WTC11 (cell line): ENCODE results near the gene LUM. TPM values are rescaled to one million over a fixed set of nuclear protein-coding genes. Genes with fewer than 3 reads are reported as not detected.

Experiments
- ATAC-seq: fragments of 200-7000 bp; cut with Tn5 transposase; 2 replicates; pipeline ENCODE4 v1.10.0; 2021; ENCODE audit warnings: mild to moderate bottlenecking, moderate library complexity
- CTCF ChIA-PET: fragments of 300-600 bp; sonication (Branson Sonifier 250); formaldehyde crosslinking; loops from one replicate; lab custom pipeline; 2021; ENCODE audit warnings: antibody characterized with exemption; lab: Charles Lee
- POLR2A ChIA-PET: fragments of 350-600 bp; sonication (Branson Sonifier 250); formaldehyde crosslinking; loops from one replicate; lab custom pipeline; 2021; ENCODE audit warnings: antibody characterized with exemption; lab: Charles Lee
- DNase-seq: peaks from one replicate; pipeline ENCODE4 v3.0.0; 2021; ENCODE audit warnings: low spot score
- H3K27ac Mint-ChIP-seq: 2 replicates; pipeline ENCODE4 v1.8.0; 2021; ENCODE audit warnings: mixed read lengths
- H3K27me3 Mint-ChIP-seq: 2 replicates; pipeline ENCODE4 v1.8.0; 2021; ENCODE audit warnings: low read depth, mild to moderate bottlenecking, moderate library complexity, mixed read lengths
- H3K36me3 Mint-ChIP-seq: 2 replicates; pipeline ENCODE4 v1.8.0; 2021; ENCODE audit warnings: mixed read lengths
- H3K4me1 Mint-ChIP-seq: 2 replicates; pipeline ENCODE4 v1.8.0; 2022; ENCODE audit warnings: mixed read lengths
- H3K4me3 Mint-ChIP-seq: 2 replicates; pipeline ENCODE4 v1.8.0; 2021; ENCODE audit warnings: mild to moderate bottlenecking, moderate library complexity, mixed read lengths
- H3K9me3 Mint-ChIP-seq: 2 replicates; pipeline ENCODE4 v1.8.0; 2021; ENCODE audit warnings: mixed read lengths
- ATF1 ChIP-seq: sonication (generic); formaldehyde crosslinking; IDR thresholded peaks from 2 replicates; pipeline ENCODE4 v1.8.1; 2023; ENCODE audit warnings: mild to moderate bottlenecking, moderate library complexity, missing genetic modification reagents
- CREB1 ChIP-seq: sonication (generic); formaldehyde crosslinking; IDR thresholded peaks from 2 replicates; pipeline ENCODE4 v1.8.0; 2023; ENCODE audit warnings: mild to moderate bottlenecking, missing genetic modification reagents
- FOXJ3 ChIP-seq: sonication (generic); formaldehyde crosslinking; IDR thresholded peaks from 2 replicates; pipeline ENCODE4 v1.9.0; 2021; ENCODE audit warnings: missing genetic modification reagents, mild to moderate bottlenecking, borderline replicate concordance
- FOXK1 ChIP-seq: sonication (generic); formaldehyde crosslinking; IDR thresholded peaks from 2 replicates; pipeline ENCODE4 v1.8.0; 2022; ENCODE audit warnings: mild to moderate bottlenecking, moderate library complexity, missing genetic modification reagents
- FOXP1 ChIP-seq: sonication (generic); formaldehyde crosslinking; IDR thresholded peaks from 2 replicates; pipeline ENCODE4 v1.8.0; 2022; ENCODE audit warnings: missing genetic modification reagents, mild to moderate bottlenecking, moderate library complexity, borderline replicate concordance
- NFYB ChIP-seq: sonication (generic); formaldehyde crosslinking; conservative IDR thresholded peaks from 2 replicates; pipeline ENCODE4 v1.8.0; 2022; ENCODE audit warnings: low read depth, missing genetic modification reagents
- PRRX2 ChIP-seq: fragments of 250-450 bp; sonication (Bioruptor Pico); IDR thresholded peaks from 2 replicates; pipeline ENCODE4 v1.8.0; 2021; ENCODE audit warnings: mild to moderate bottlenecking
- SMAD3 ChIP-seq: sonication (generic); formaldehyde crosslinking; IDR thresholded peaks from 2 replicates; pipeline ENCODE4 v1.8.0; 2022; ENCODE audit warnings: missing genetic modification reagents, mild to moderate bottlenecking, borderline replicate concordance
- SP1 ChIP-seq: sonication (generic); formaldehyde crosslinking; conservative IDR thresholded peaks from 2 replicates; pipeline ENCODE4 v1.8.1; 2022; ENCODE audit warnings: missing genetic modification reagents
- TEAD4 ChIP-seq: sonication (generic); formaldehyde crosslinking; IDR thresholded peaks from 2 replicates; pipeline ENCODE4 v1.8.0; 2022; ENCODE audit warnings: mild to moderate bottlenecking, missing genetic modification reagents
- ZNF232 ChIP-seq: sonication (generic); formaldehyde crosslinking; IDR thresholded peaks from 2 replicates; pipeline ENCODE4 v1.8.0; 2022; ENCODE audit warnings: mild to moderate bottlenecking, missing genetic modification reagents
- ZNF396 ChIP-seq: fragments of 250-450 bp; sonication (Bioruptor Pico); IDR thresholded peaks from 2 replicates; pipeline ENCODE4 v1.8.0; 2021; ENCODE audit warnings: mild to moderate bottlenecking, moderate library complexity, borderline replicate concordance
- ZNF423 ChIP-seq: fragments of 250-450 bp; sonication (Bioruptor Pico); IDR thresholded peaks from 2 replicates; pipeline ENCODE4 v2.1.2; 2022; ENCODE audit warnings: mild to moderate bottlenecking, moderate library complexity
- total RNA-seq: library from RNA; stranded (reverse); gene quantifications from 3 replicates; pipeline ENCODE4 v1.2.3, GENCODE V29; 2021
- TF ChIP-seq, protein P1 (sequence below): sonication (generic); formaldehyde crosslinking; IDR thresholded peaks from 2 replicates; pipeline ENCODE4 v1.8.0; 2022; ENCODE audit warnings: mild to moderate bottlenecking, missing genetic modification reagents
- TF ChIP-seq, protein P2 (sequence below): sonication (generic); formaldehyde crosslinking; IDR thresholded peaks from 2 replicates; pipeline ENCODE4 v1.8.1; 2022; ENCODE audit warnings: low read depth, missing genetic modification reagents, borderline replicate concordance
- TF ChIP-seq, protein P3 (sequence below): sonication (generic); formaldehyde crosslinking; IDR thresholded peaks from 2 replicates; pipeline ENCODE4 v1.8.0; 2023; ENCODE audit warnings: missing genetic modification reagents, mild to moderate bottlenecking, borderline replicate concordance
- TF ChIP-seq, protein P4 (sequence below): sonication (generic); formaldehyde crosslinking; IDR thresholded peaks from 2 replicates; pipeline ENCODE4 v1.8.1; 2023; ENCODE audit warnings: mild to moderate bottlenecking, missing genetic modification reagents, moderate library complexity
- TF ChIP-seq, protein P5 (sequence below): sonication (generic); formaldehyde crosslinking; IDR thresholded peaks from 2 replicates; pipeline ENCODE4 v1.8.0; 2022; ENCODE audit warnings: mild to moderate bottlenecking, missing genetic modification reagents

LUM gene
- total RNA-seq, 1 experiment from 2014 or later = 0.28 TPM

DNA sequence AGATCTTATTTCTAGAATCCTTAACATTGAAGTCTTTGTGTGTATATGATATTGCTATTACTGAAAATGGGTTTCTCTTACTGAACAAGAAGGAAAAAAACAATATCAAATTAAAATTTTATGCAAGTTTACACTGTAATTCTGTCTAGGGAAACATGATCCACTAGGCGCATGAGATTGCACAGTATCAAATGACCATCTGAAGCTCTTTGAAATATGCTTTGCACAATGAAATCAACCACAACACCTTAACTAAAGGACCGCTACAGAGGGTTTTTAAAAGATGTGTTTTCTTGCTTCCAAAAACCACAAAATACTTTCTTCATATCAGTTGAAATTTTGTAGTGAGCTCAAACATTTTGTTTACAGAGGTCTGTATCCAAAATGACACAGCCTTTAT lies 38.4 kb downstream of the LUM start:
- POLR2A ChIA-PET = no interaction called here
- H3K36me3 Mint-ChIP-seq = no peaks in the 10 kb centered on the region

DNA sequence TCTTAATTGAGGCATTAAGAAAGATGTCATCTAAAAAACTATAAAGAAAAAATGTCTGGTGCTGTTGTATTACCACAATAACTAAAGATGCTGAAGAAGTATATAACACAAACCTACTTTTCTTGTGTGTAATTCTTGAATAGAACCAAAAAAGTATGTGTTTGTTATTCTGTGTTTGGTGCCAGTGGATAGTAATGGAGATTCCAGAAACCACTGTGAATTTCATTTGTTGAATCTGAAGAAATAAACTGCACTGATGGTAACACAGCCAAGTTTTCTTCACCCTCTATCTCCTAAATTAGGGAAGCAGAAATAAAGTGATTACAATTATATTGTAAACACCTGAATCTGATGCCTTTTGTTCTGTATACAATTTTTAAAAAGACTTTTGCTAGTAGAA lies 40.4 kb downstream of the LUM start:
- no peaks in the 10 kb centered on the region for H3K4me1 Mint-ChIP-seq
- ATAC-seq = no peak
- no peak for DNase-seq
- no peak overlapping the region for H3K4me3 Mint-ChIP-seq
- POLR2A ChIA-PET = no interaction called here
- H3K27me3 Mint-ChIP-seq = no peaks in the 10 kb centered on the region
- H3K36me3 Mint-ChIP-seq = no peaks in the 10 kb centered on the region
- CTCF ChIA-PET = no interaction called here
- H3K27ac Mint-ChIP-seq = no peak overlapping the region
- no peaks in the 10 kb centered on the region for H3K9me3 Mint-ChIP-seq
- TF ChIP-seq ATF1 (CRISPR knock-in tag) = no peak
- TF ChIP-seq ZNF423 = no peak
- TF ChIP-seq ZNF232 (CRISPR knock-in tag) = no peak
- TF ChIP-seq, protein P1, sequence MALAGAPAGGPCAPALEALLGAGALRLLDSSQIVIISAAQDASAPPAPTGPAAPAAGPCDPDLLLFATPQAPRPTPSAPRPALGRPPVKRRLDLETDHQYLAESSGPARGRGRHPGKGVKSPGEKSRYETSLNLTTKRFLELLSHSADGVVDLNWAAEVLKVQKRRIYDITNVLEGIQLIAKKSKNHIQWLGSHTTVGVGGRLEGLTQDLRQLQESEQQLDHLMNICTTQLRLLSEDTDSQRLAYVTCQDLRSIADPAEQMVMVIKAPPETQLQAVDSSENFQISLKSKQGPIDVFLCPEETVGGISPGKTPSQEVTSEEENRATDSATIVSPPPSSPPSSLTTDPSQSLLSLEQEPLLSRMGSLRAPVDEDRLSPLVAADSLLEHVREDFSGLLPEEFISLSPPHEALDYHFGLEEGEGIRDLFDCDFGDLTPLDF (CRISPR knock-in tag) = no peak
- TF ChIP-seq, protein P2, sequence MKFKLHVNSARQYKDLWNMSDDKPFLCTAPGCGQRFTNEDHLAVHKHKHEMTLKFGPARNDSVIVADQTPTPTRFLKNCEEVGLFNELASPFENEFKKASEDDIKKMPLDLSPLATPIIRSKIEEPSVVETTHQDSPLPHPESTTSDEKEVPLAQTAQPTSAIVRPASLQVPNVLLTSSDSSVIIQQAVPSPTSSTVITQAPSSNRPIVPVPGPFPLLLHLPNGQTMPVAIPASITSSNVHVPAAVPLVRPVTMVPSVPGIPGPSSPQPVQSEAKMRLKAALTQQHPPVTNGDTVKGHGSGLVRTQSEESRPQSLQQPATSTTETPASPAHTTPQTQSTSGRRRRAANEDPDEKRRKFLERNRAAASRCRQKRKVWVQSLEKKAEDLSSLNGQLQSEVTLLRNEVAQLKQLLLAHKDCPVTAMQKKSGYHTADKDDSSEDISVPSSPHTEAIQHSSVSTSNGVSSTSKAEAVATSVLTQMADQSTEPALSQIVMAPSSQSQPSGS = no peak

More for the DNA sequence above, 38.4 kb downstream of the LUM start:
- no peak overlapping the region for H3K27ac Mint-ChIP-seq
- ATAC-seq (no peak), DNase-seq (no peak)
- H3K4me1 Mint-ChIP-seq = peaks cover under 1% of the 10 kb centered on the region
- H3K4me3 Mint-ChIP-seq = no peak overlapping the region
- CTCF ChIA-PET = no interaction called here
- TF ChIP-seq FOXK1 (CRISPR knock-in tag) = no peak
- TF ChIP-seq, protein P3, sequence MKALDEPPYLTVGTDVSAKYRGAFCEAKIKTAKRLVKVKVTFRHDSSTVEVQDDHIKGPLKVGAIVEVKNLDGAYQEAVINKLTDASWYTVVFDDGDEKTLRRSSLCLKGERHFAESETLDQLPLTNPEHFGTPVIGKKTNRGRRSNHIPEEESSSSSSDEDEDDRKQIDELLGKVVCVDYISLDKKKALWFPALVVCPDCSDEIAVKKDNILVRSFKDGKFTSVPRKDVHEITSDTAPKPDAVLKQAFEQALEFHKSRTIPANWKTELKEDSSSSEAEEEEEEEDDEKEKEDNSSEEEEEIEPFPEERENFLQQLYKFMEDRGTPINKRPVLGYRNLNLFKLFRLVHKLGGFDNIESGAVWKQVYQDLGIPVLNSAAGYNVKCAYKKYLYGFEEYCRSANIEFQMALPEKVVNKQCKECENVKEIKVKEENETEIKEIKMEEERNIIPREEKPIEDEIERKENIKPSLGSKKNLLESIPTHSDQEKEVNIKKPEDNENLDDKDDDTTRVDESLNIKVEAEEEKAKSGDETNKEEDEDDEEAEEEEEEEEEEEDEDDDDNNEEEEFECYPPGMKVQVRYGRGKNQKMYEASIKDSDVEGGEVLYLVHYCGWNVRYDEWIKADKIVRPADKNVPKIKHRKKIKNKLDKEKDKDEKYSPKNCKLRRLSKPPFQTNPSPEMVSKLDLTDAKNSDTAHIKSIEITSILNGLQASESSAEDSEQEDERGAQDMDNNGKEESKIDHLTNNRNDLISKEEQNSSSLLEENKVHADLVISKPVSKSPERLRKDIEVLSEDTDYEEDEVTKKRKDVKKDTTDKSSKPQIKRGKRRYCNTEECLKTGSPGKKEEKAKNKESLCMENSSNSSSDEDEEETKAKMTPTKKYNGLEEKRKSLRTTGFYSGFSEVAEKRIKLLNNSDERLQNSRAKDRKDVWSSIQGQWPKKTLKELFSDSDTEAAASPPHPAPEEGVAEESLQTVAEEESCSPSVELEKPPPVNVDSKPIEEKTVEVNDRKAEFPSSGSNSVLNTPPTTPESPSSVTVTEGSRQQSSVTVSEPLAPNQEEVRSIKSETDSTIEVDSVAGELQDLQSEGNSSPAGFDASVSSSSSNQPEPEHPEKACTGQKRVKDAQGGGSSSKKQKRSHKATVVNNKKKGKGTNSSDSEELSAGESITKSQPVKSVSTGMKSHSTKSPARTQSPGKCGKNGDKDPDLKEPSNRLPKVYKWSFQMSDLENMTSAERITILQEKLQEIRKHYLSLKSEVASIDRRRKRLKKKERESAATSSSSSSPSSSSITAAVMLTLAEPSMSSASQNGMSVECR (CRISPR knock-in tag) = no peak
- TF ChIP-seq FOXP1 (CRISPR knock-in tag) = no peak
- no peak for TF ChIP-seq FOXJ3 (CRISPR knock-in tag)
- no peak for TF ChIP-seq ZNF396 (CRISPR knock-in tag)
- TF ChIP-seq ZNF423 = no peak
- no peak for TF ChIP-seq SP1 (CRISPR knock-in tag)
- TF ChIP-seq CREB1 = no peak
- no peak for TF ChIP-seq PRRX2 (CRISPR knock-in tag)
- TF ChIP-seq, protein P4, sequence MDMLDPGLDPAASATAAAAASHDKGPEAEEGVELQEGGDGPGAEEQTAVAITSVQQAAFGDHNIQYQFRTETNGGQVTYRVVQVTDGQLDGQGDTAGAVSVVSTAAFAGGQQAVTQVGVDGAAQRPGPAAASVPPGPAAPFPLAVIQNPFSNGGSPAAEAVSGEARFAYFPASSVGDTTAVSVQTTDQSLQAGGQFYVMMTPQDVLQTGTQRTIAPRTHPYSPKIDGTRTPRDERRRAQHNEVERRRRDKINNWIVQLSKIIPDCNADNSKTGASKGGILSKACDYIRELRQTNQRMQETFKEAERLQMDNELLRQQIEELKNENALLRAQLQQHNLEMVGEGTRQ = no peak
- TF ChIP-seq SMAD3 (CRISPR knock-in tag) = no peak
- no peak for TF ChIP-seq NFYB
- TF ChIP-seq, protein P5, sequence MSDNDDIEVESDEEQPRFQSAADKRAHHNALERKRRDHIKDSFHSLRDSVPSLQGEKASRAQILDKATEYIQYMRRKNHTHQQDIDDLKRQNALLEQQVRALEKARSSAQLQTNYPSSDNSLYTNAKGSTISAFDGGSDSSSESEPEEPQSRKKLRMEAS (CRISPR knock-in tag) = no peak
- no peak for TF ChIP-seq TEAD4 (CRISPR knock-in tag)
- H3K9me3 Mint-ChIP-seq = no peaks in the 10 kb centered on the region
- 0 out of 2 replicates have a peak, but pooled peaks cover 2% of the 10 kb centered on the region for H3K27me3 Mint-ChIP-seq
